DMS79 (cell line): Measurements from ENCODE around the gene MYOZ1.
"Not testable (repeated sequence)": the region's sequence is repeated elsewhere in the genome, so short reads cannot be mapped to it uniquely, and the experiment has no call there.

Experiments
- DNase-seq: peaks from one replicate; lab custom pipeline; 2025; lab: John Stamatoyannopoulos, UW

MYOZ1 gene

GRCh38 chr10:73647211-73647874, 6.1 kb upstream of the MYOZ1 start:
- peak; percentile 59 for DNase-seq

- DNase-seq = no peak
These were observed 5.3 kb upstream of the MYOZ1 start for GRCh38 chr10:73646598-73647041.

GRCh38 chr10:73645251-73645650, 4.0 kb upstream of the MYOZ1 start:
- DNase-seq = no peak

GRCh38 chr10:73644767-73645166, 3.5 kb upstream of the MYOZ1 start:
- DNase-seq = no peak

- peak; percentile 24 for DNase-seq
These were observed 2.9 kb upstream of the MYOZ1 start for GRCh38 chr10:73644015-73644743.

GRCh38 chr10:73643362-73643761, 2.1 kb upstream of the MYOZ1 start:
- DNase-seq = no peak

- peak; percentile 6 for DNase-seq
These were observed 2.0 kb downstream of the MYOZ1 start for GRCh38 chr10:73639286-73639685.

- DNase-seq = no peak
These were observed 5.5 kb downstream of the MYOZ1 start for GRCh38 chr10:73635781-73636180.

GRCh38 chr10:73634421-73634820, 6.9 kb downstream of the MYOZ1 start:
- no peak for DNase-seq

GRCh38 chr10:73629165-73629564, 12.1 kb downstream of the MYOZ1 start:
- DNase-seq = no peak

- no peak for DNase-seq
These were observed 12.9 kb downstream of the MYOZ1 start for GRCh38 chr10:73628405-73628804.

- no peak for DNase-seq
These were observed 14.0 kb downstream of the MYOZ1 start for GRCh38 chr10:73627300-73627699.

GRCh38 chr10:73625884-73626752, 15.2 kb downstream of the MYOZ1 start:
- DNase-seq = peak; percentile 90

- peak; percentile 37 for DNase-seq
These were observed 16.0 kb downstream of the MYOZ1 start for GRCh38 chr10:73625004-73625883.

- DNase-seq = no peak
These were observed 18.2 kb downstream of the MYOZ1 start for GRCh38 chr10:73623056-73623455.

- not testable (repeated sequence) for DNase-seq
These were observed 20.3 kb downstream of the MYOZ1 start for GRCh38 chr10:73620974-73621373.

- not testable (repeated sequence) for DNase-seq
These were observed 24.1 kb downstream of the MYOZ1 start for GRCh38 chr10:73617143-73617542.

- DNase-seq = no peak
These were observed 26.6 kb downstream of the MYOZ1 start for GRCh38 chr10:73614720-73615119.

- DNase-seq = no peak
These were observed 32.2 kb downstream of the MYOZ1 start for GRCh38 chr10:73609116-73609515.

- peak; percentile 76 for DNase-seq
These were observed 39.8 kb downstream of the MYOZ1 start for GRCh38 chr10:73601486-73601921.

GRCh38 chr10:73597346-73597745, 43.9 kb downstream of the MYOZ1 start:
- no peak for DNase-seq
